Measurements from ENCODE around the gene USP36. TPM values are rescaled to one million over a fixed set of nuclear protein-coding genes. Genes with fewer than 3 reads are reported as not detected.

USP36 gene
- total RNA-seq, 1 experiment from 2014 or later = 96.8 TPM

GRCh38 chr17:78746263-78746948 lies 94.2 kb downstream of the USP36 start:
- no peak for DNase-seq (ENCODE audit: low read depth, low spot score)
- in situ Hi-C loops (cut with HindIII; ENCODE audit: low pct_unique_long_range_greater_than_20kb, low sequenced_read_pairs) = no loop called here

Other genes with a start within 250 kb of the USP36 start
- gene CYTH1, start 58.5 kb downstream of the USP36 start, total RNA-seq (2014; rRNA removed; shearing (Covaris generic)) = 60.7 and 69.2 TPM in 2 replicates
- gene CEP295NL, start 62.4 kb upstream of the USP36 start, total RNA-seq (2014; rRNA removed; shearing (Covaris generic)) = 0.74 and 0.80 TPM in 2 replicates
- 398 and 441 TPM in 2 replicates for gene TIMP2, start 84.6 kb upstream of the USP36 start, total RNA-seq (2014; rRNA removed; shearing (Covaris generic))
- 1,201 and 1,214 TPM in 2 replicates for gene LGALS3BP, start 139.1 kb upstream of the USP36 start, total RNA-seq (2014; rRNA removed; shearing (Covaris generic))
- gene CANT1, start 168.9 kb upstream of the USP36 start, total RNA-seq (2014; rRNA removed; shearing (Covaris generic)) = 104 and 107 TPM in 2 replicates
- gene C1QTNF1, start 183.4 kb upstream of the USP36 start, total RNA-seq (2014; rRNA removed; shearing (Covaris generic)) = 15.7 and 15.8 TPM in 2 replicates
- gene ENGASE, start 234.0 kb upstream of the USP36 start, total RNA-seq (2014; rRNA removed; shearing (Covaris generic)) = 12.4 and 17.4 TPM in 2 replicates

Measured in SK-MEL-5 (cell line).